ENCODE measurements around the gene ARHGAP44. TPM values are rescaled to one million over a fixed set of nuclear protein-coding genes. Genes with fewer than 3 reads are reported as not detected.

The ARHGAP44 gene
- total RNA-seq, 2 experiments from 2014 or later: 13.7 to 19.9 TPM

GRCh38 chr17:12887088-12887487 lies 97.8 kb downstream of the ARHGAP44 start:
- Histone ChIP-seq H3K4me1 (ENCODE audit: insufficient read depth, low read length, poor library complexity, severe bottlenecking) (no peaks in the 10 kb centered on the region), H3K9me3 (ENCODE audit: low read length) (peaks cover 9% of the 10 kb centered on the region; the same call in 1 of the 2 replicates), H3K36me3 (ENCODE audit: insufficient read depth, low read length) (no peaks in the 10 kb centered on the region), H2AFZ (ENCODE audit: low read length) (no peak overlapping the region), H3K9me2 (ENCODE audit: insufficient read depth, low read length) (no peaks in the 10 kb centered on the region), H3K4me2 (ENCODE audit: low read length) (no peak overlapping the region), H3K4me3 (ENCODE audit: low read depth, low read length, poor library complexity, severe bottlenecking) (no peak overlapping the region), H4K20me1 (ENCODE audit: insufficient read depth, low read length) (no peaks in the 10 kb centered on the region), H3K27ac (ENCODE audit: low read depth, low read length, poor library complexity, severe bottlenecking) (no peak overlapping the region), H3K79me2 (ENCODE audit: insufficient read depth, low read depth, low read length) (0 out of 2 replicates have a peak, but pooled peaks cover 4% of the 10 kb centered on the region)
- TF ChIP-seq EZH2phosphoT487 (IDR thresholded peaks at IDR 0.05; ENCODE audit: borderline replicate concordance, low read depth, low read length) (no peak), CTCF (conservative IDR thresholded peaks at IDR 0.05; ENCODE audit: low read length) (no peak)
- POLR2A ChIA-PET: no interaction called here
- intact Hi-C loops (cut with micrococcal nuclease; ENCODE audit: unreplicated experiment): no loop called here
- DNase-seq (ENCODE audit: low spot score): no peak
- CTCF ChIA-PET (ENCODE audit: unreplicated experiment): no interaction called here
- no TSS peak for BruUV-seq (replicated peaks)

GRCh38 chr17:12896180-12896785 lies 107.0 kb downstream of the ARHGAP44 start:
- DNase-seq (ENCODE audit: low spot score): no peak
- no peaks in the 10 kb centered on the region for H3K4me1 ChIP-seq (ENCODE audit: insufficient read depth, low read length, poor library complexity, severe bottlenecking)
- no peak overlapping the region for H3K4me3 ChIP-seq (ENCODE audit: low read depth, low read length, poor library complexity, severe bottlenecking)
- CTCF ChIA-PET (ENCODE audit: unreplicated experiment): interaction anchor here (0.5 kb wide), 1 partner anchor 55 kb away, joined by 5 read pairs; no protein-coding TSS in a partner anchor
- no peaks in the 10 kb centered on the region for H3K9me2 ChIP-seq (ENCODE audit: insufficient read depth, low read length)
- H3K4me2 ChIP-seq (ENCODE audit: low read length): no peak overlapping the region
- peaks cover 4% of the 10 kb centered on the region; the same call in 1 of the 2 replicates for H3K36me3 ChIP-seq (ENCODE audit: insufficient read depth, low read length)
- POLR2A ChIA-PET: no interaction called here
- H3K79me2 ChIP-seq (ENCODE audit: insufficient read depth, low read depth, low read length): no peaks in the 10 kb centered on the region
- no TSS peak for BruUV-seq (replicated peaks)
- intact Hi-C loops (cut with micrococcal nuclease; ENCODE audit: unreplicated experiment): no loop called here
- H3K9me3 ChIP-seq (ENCODE audit: low read length): peaks cover 8% of the 10 kb centered on the region; the same call in 1 of the 2 replicates
- no peak for TF ChIP-seq CTCF (conservative IDR thresholded peaks at IDR 0.05; ENCODE audit: low read length)
- no peak for TF ChIP-seq EZH2phosphoT487 (IDR thresholded peaks at IDR 0.05; ENCODE audit: borderline replicate concordance, low read depth, low read length)
- no peak overlapping the region for H3K27ac ChIP-seq (ENCODE audit: low read depth, low read length, poor library complexity, severe bottlenecking)
- H2AFZ ChIP-seq (ENCODE audit: low read length): no peak overlapping the region
- H4K20me1 ChIP-seq (ENCODE audit: insufficient read depth, low read length): no peaks in the 10 kb centered on the region

GRCh38 chr17:12898110-12898509 lies 108.8 kb downstream of the ARHGAP44 start:
- no peaks in the 10 kb centered on the region for H3K4me1 ChIP-seq (ENCODE audit: insufficient read depth, low read length, poor library complexity, severe bottlenecking)
- H2AFZ ChIP-seq (ENCODE audit: low read length): no peak overlapping the region
- no peaks in the 10 kb centered on the region for H3K9me3 ChIP-seq (ENCODE audit: low read length)
- H3K36me3 ChIP-seq (ENCODE audit: insufficient read depth, low read length): peaks cover 4% of the 10 kb centered on the region; the same call in 1 of the 2 replicates
- BruUV-seq (replicated peaks): no TSS peak
- no peak overlapping the region for H3K27ac ChIP-seq (ENCODE audit: low read depth, low read length, poor library complexity, severe bottlenecking)
- no peak overlapping the region for H3K4me2 ChIP-seq (ENCODE audit: low read length)
- H3K4me3 ChIP-seq (ENCODE audit: low read depth, low read length, poor library complexity, severe bottlenecking): no peak overlapping the region
- ChIA-PET POLR2A (interaction anchor here (0.5 kb wide), 1 partner anchor 20 kb away, joined by 3 read pairs; no protein-coding TSS in a partner anchor), CTCF (ENCODE audit: unreplicated experiment) (no interaction called here)
- no peaks in the 10 kb centered on the region for H4K20me1 ChIP-seq (ENCODE audit: insufficient read depth, low read length)
- no peak for TF ChIP-seq CTCF (conservative IDR thresholded peaks at IDR 0.05; ENCODE audit: low read length)
- no peak for TF ChIP-seq EZH2phosphoT487 (IDR thresholded peaks at IDR 0.05; ENCODE audit: borderline replicate concordance, low read depth, low read length)
- DNase-seq (ENCODE audit: low spot score): no peak
- H3K79me2 ChIP-seq (ENCODE audit: insufficient read depth, low read depth, low read length): no peaks in the 10 kb centered on the region
- no peaks in the 10 kb centered on the region for H3K9me2 ChIP-seq (ENCODE audit: insufficient read depth, low read length)
- intact Hi-C loops (cut with micrococcal nuclease; ENCODE audit: unreplicated experiment): no loop called here

Data from OCI-LY7 (cell line).